GM04504 (cell line): ENCODE results near the gene PROX2.

Experiments
- DNase-seq: peaks from one replicate; pipeline ENCODE4 v3.0.0-alpha.2; 2012; ENCODE audit warnings: low read depth

The PROX2 gene

DNA sequence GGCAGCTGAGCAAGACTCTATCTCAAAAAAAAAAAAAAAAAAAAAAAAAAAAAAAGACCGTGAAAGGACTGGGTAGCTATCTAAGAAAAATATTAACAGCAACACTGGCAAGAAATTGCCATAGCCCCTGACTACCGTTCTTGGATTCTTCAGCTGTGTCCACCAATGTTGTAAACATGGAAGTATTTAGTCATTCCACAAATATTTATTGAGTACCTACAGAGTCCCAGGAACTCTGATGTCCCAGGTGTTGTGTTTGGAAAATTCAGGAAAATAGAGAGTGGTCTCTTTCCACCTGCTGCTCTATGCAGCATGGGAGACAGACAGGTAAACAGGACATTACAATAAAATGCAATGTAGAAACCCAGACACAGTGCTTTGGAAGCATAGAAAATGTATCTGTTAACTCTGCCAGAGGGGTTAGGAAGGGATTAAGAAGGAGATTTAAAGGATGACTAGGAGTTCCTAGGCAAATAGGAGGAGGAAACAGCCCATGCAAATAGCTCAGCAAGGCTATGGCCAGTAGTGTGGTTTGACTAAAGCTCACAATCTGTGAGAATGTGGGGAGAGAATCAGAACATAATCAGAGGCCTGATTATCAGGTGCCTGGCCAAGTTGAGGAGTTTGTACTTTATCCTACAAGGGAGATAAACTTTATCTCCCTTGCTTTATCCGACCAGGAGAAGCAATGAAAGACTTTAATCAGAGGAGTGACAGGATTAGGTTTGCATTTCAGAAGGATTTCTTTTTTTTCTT, 3.7 kb upstream of the PROX2 start:
- no peak for DNase-seq

- DNase-seq = no peak
These were observed 741 bp downstream of the PROX2 start for GRCh38 chr14:74875204-74875603.

DNA sequence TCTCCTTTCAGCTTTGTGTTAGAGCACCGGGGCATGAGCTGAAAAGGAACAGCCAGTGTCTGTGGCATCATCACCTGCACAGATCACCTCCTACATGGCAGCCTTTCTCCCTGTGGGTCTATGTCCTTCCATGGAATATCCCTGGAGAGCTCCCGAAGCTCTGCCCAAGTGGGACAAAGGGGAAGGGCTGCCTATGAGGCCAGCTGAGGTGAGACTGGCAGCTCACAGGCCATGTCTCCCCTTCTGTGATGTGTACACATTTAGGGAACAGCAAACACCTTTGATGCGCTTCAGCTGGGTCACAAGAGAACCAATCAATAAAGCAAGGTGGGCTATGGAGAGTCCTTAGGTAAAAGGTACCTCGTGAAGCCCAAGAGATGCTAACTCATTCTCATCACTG, 4.1 kb downstream of the PROX2 start:
- no peak for DNase-seq

GRCh38 chr14:74868739-74869138, 7.2 kb downstream of the PROX2 start:
- DNase-seq = no peak

GRCh38 chr14:74867673-74868072, 8.3 kb downstream of the PROX2 start:
- peak; percentile 63 for DNase-seq

DNA sequence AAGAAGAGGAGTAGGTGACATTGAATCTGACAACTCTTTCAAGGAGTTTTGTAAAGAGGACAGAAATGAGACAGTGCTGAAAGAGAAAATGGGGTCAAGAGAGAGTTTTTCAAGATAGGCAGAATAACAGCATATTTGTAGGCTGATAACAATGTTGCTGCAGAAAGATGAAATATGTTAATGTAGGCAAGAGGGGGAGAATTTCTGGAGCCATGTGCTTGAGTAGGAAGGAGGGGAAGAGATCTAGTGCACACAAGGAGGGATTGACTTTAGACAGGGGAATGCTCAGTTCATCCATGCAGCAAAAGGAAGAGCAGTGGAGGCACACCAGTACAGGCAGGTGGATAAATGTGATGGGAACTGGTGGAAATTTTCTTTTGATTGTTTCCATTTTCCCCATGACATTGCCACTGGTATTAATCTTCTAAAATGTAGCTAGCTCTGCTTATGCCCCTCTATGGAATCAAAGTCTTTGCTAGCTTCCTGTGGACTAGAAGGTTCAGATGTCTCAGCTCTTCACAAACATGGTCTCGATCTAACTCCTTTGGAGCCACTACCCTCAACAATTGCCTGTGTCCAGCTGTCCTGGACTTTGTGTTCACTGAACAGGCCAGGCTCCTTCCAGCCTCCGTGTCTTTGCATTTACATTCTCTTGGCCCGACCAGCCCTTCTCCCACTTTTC, 9.1 kb downstream of the PROX2 start:
- no peak for DNase-seq

GRCh38 chr14:74865156-74865555, 10.8 kb downstream of the PROX2 start:
- no peak for DNase-seq

DNA sequence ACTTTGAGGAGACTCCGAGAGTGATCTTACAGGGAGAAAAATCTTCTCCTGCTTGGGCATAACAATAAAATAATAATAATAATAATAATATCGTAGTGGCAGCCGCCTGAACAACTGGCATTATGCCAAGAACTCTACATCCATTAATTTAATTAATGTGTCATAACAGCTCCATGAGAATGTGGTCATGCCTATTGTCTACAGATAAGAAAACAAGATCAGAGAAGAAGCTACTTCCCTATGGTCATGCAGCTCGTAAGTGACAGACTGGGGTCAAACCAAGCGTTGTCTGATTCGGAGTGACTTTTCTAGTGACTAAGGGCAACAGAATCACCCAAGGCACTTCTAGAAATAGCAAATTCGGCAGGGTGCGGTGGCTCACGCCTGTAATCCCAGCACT, 11.7 kb downstream of the PROX2 start:
- DNase-seq = no peak

- DNase-seq = no peak
These were observed 12.7 kb downstream of the PROX2 start for GRCh38 chr14:74863274-74863673.

- no peak for DNase-seq
These were observed 14.2 kb downstream of the PROX2 start for GRCh38 chr14:74861734-74862090.

GRCh38 chr14:74860899-74861733, 14.8 kb downstream of the PROX2 start:
- peak; percentile 67 for DNase-seq

- no peak for DNase-seq
These were observed 16.0 kb downstream of the PROX2 start for GRCh38 chr14:74859757-74860552.

DNA sequence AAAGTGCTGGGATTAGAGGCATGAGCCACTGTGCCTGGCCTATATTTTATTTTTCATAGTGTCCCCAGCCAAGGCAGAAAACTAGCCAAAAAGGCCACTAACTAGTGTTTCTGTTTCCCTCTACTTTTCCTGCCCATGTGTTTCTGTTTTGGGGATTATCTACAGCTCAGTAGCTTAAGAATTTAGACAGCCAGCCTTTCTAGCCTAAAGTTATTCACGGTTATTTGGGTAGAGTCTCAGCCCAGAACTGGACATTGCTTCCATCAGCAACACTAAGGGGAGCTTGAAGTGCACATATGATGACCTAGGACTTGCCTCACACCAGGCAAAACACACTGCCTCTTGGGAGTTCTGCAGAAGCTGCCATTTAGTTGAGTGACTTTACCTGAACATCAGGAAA, 17.9 kb downstream of the PROX2 start:
- DNase-seq = no peak

DNA sequence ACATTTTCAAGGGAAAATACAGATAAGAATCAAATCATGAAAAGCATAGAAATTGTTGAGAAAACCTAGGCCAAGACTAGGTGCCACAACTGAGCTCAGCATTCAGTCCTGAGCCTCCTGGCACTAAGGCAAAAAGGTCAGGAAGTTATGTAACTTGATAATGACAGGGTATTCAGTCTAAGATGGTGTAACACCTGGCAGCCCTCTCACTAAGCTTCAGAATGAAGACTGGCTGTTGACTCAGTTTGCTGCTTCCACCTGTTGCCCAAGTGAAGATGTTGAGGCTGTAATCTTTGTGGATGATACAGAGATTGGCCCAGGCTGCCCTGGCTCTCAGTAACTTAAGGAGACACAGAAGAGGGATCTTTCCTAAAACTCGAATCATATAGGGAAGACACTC, 19.6 kb downstream of the PROX2 start:
- DNase-seq = no peak

DNA sequence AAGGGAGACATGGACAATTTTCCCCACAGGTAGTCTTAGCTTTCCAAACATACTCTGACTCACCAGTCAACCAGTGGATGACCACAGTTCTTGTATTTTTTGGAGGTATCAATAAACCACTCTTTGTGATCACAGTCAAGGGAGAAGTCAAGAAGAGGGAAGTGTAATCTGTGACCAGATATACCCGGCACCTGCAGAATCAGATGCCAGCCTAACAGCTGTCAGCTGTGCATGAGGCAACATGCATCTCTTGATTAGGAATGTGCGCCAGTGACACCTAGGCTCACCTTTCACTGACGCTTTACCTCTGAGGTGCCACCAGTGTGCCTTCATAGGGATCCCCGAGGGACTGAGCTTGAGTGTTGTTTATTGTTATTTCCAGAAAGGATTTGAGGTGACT, 20.0 kb downstream of the PROX2 start:
- DNase-seq = no peak

DNA sequence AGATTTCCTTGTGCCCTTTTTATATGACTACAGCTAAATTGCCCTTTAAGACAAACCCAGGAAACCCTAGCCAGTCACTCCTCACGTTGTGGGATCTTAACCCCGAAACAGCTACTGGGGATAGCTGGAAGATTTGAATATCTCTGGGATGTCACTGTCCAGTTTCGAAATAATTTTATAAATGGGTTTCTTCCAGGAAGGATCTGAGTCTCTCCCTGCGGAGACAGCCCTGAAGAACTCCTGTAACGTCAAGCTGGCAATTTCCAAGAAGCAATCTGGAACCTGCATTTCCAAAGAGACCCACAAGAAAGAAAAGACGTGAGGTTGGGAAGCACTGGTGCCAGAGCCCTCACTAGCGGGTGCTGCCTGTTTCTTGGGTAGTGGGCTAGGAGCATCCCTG, 20.9 kb downstream of the PROX2 start:
- DNase-seq = no peak

- DNase-seq = no peak
These were observed 22.4 kb downstream of the PROX2 start for GRCh38 chr14:74853581-74853980.

DNA sequence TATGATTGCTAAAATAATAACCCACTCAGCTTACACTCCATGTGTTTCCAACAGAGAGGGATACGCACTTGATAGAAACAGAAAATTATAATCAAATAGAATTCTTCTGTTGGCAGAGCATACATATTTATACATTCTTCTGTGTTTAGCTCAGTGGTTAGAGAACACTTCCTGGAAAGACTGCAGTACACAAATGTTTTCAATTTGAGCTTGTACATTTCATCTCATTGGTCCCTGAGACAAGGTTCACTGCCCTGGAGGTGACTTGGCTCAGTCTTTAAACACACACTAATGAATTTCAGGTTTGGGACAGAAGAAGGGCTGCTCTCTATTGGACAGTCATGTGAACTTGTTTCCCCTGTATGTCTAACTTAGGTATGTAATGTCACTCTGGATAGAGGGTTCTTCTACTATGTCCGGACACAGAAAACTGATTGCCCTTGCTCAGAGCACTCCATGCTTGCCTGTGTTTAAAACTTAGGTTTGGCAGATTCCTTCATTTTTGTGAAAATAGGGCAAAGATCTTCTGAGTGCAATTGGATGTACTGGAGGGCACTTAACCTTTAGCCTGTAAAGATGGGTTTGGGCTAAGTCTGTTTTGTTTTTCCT, 22.9 kb downstream of the PROX2 start:
- DNase-seq = peak; percentile 65

DNA sequence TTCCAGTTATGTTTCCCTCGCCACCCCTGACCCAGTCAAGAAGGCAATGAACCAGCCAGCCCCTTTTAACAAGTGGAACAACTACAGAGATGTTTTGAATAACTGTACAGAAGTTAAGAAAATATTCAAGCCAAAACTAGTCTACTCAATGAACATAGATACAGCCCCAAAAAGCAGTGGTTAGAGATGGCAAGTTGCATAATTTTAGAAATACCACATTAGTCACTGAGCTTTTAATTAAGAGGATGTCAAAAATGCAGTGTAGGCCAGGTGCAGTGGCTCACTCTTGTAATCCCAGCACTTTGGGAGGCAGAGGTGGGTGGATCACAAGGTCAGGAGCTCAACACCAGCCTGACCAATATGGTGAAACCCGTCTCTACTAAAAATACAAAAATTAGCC, 27.2 kb downstream of the PROX2 start:
- DNase-seq = no peak

GRCh38 chr14:74846968-74847665, 28.8 kb downstream of the PROX2 start:
- no peak for DNase-seq

- peak; percentile 75 for DNase-seq
These were observed 29.8 kb downstream of the PROX2 start for GRCh38 chr14:74846168-74846567.
